Ascending aorta (tissue), 2 donors: Measurements from ENCODE around the gene C10orf67. TPM values are rescaled to one million over a fixed set of nuclear protein-coding genes. Genes with fewer than 3 reads are reported as not detected.

ENCODE experiments used
- DNase-seq, 2 donors: peaks; one replicate each; pipeline ENCODE4 v3.0.0-alpha.2; 2019; ENCODE audit warnings: low spot score in 2 of 2
- H3K27ac ChIP-seq, 2 donors: fragments of 200-600 bp; sonication (generic); one replicate each; pipeline ENCODE4 v1.5.1; 2016 to 2017; ENCODE audit warnings: mild to moderate bottlenecking in 1 of 2
- H3K27me3 ChIP-seq: fragments of 200-600 bp; sonication (generic); one replicate; pipeline ENCODE4 v1.5.1; 2017
- H3K36me3 ChIP-seq, 2 donors: fragments of 200-600 bp; sonication (generic); one replicate each; pipeline ENCODE4 v1.5.1; 2016
- H3K4me1 ChIP-seq, 2 donors: fragments of 200-600 bp; sonication (generic); one replicate each; pipeline ENCODE4 v1.5.1; 2016 to 2017; ENCODE audit warnings: mild to moderate bottlenecking in 1 of 2
- H3K4me3 ChIP-seq, 2 donors: fragments of 200-600 bp; sonication (generic); one replicate each; pipeline ENCODE4 v1.5.1; 2016 to 2017; ENCODE audit warnings: mild to moderate bottlenecking in 1 of 2
- H3K9me3 ChIP-seq, 2 donors: fragments of 200-600 bp; sonication (generic); one replicate each; pipeline ENCODE4 v1.5.1; 2016
- intact Hi-C: fragments of 100-400 bp; cut with DNase I; formaldehyde crosslinking; loops from one replicate; pipeline ENCODE4 v1.15.1; 2023
- total RNA-seq: library from RNA; depleted of rRNA; stranded (reverse); fragments of >200 nt; gene quantifications from one replicate; pipeline ENCODE4 v1.1.0, GENCODE V29; 2016
- TF ChIP-seq, protein P1 (sequence below), 3 experiments: fragments of 200-600 bp in 2 of 3; fragments of 450-650 bp in 1 of 3; sonication (generic) in 2 of 3; IDR thresholded peaks; one replicate each; pipeline ENCODE4 v1.5.1; 2016 to 2019; ENCODE audit warnings: antibody characterized with exemption in 3 of 3, mild to moderate bottlenecking in 1 of 3, moderate library complexity in 1 of 3

C10orf67 gene
- total RNA-seq, 1 donor from 2014 or later: not detected

DNA sequence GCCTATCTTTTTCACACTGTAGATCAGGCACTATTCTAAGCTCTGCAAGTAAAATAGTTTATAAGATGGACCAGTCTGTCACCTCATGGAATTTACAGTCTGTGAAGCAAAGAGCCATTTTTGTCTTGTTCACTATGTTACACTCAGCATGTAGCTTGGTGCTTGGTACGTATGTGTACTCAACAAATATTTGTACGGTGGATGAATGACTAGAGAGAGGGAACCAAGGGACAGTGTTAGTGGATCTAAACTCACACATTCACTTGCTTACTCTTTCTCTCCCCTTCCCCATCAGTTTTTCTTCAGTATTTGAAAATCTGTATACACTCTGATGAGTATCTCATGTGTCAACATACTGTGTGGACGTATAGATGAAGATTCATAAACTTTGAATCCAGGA is 106.6 kb downstream of the C10orf67 start:
- no peaks in the 10 kb centered on the region for H3K27me3 ChIP-seq
- no peaks in the 10 kb centered on the region for H3K4me1 ChIP-seq
- no peak overlapping the region for H3K27ac ChIP-seq
- intact Hi-C loops: no loop called here
- no peak overlapping the region for H3K4me3 ChIP-seq
- peaks cover 0 to 4% of the 10 kb centered on the region in 2 donors for H3K9me3 ChIP-seq
- no peak for DNase-seq
- TF ChIP-seq, protein P1, sequence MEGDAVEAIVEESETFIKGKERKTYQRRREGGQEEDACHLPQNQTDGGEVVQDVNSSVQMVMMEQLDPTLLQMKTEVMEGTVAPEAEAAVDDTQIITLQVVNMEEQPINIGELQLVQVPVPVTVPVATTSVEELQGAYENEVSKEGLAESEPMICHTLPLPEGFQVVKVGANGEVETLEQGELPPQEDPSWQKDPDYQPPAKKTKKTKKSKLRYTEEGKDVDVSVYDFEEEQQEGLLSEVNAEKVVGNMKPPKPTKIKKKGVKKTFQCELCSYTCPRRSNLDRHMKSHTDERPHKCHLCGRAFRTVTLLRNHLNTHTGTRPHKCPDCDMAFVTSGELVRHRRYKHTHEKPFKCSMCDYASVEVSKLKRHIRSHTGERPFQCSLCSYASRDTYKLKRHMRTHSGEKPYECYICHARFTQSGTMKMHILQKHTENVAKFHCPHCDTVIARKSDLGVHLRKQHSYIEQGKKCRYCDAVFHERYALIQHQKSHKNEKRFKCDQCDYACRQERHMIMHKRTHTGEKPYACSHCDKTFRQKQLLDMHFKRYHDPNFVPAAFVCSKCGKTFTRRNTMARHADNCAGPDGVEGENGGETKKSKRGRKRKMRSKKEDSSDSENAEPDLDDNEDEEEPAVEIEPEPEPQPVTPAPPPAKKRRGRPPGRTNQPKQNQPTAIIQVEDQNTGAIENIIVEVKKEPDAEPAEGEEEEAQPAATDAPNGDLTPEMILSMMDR (IDR thresholded peaks at IDR 0.05): no peak
- H3K36me3 ChIP-seq: no peaks in the 10 kb centered on the region

DNA sequence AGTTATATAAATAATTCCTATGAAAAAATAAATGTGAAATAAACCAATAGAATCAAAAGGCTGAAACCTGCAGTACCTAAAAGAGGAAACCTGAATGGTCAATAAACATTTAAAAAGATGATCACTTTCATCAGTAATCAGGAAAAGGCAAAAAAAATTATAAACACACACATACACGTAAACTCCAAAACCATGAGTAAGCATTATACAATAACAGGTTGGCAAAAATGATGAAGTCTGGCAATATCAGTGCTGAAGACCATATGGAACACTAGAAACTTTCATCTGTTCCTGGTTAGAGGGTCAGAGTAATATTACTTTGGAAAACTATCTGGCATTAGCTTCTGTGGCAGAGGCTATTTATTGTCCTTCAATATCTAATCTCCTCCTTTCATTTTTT is 114.0 kb downstream of the C10orf67 start:
- Histone ChIP-seq H3K27ac (no peak overlapping the region), H3K4me1 (no peaks in the 10 kb centered on the region), H3K36me3 (no peaks in the 10 kb centered on the region), H3K9me3 (no peaks in the 10 kb centered on the region), H3K4me3 (no peak overlapping the region), H3K27me3 (no peaks in the 10 kb centered on the region)
- no peak for DNase-seq
- intact Hi-C loops: no loop called here
- TF ChIP-seq, protein P1 (IDR thresholded peaks at IDR 0.05): no peak

DNA sequence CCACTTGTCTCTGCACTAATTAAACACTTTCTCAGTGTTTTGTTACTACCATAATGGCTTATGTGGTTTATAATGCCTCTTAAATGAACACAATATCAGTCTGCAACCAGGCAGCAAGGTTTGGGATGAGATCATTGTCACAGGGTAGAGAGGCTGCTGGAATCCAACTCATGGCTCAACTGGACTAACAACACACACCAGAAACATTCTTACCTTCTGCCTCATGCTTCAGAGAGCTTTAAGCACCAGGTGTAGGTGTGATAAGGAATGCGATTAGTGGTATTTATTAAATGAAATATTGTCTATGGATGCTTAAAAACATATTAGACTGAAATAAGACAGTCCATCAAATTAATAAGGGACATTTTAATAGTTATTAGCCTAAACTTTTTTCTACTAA is 127.1 kb downstream of the C10orf67 start:
- H3K4me1 ChIP-seq: no peaks in the 10 kb centered on the region
- no peaks in the 10 kb centered on the region for H3K36me3 ChIP-seq
- H3K27me3 ChIP-seq: no peaks in the 10 kb centered on the region
- H3K9me3 ChIP-seq: no peaks in the 10 kb centered on the region
- intact Hi-C loops: no loop called here
- DNase-seq: no peak
- TF ChIP-seq, protein P1 (IDR thresholded peaks at IDR 0.05): no peak
- no peak overlapping the region for H3K27ac ChIP-seq
- H3K4me3 ChIP-seq: no peak overlapping the region

DNA sequence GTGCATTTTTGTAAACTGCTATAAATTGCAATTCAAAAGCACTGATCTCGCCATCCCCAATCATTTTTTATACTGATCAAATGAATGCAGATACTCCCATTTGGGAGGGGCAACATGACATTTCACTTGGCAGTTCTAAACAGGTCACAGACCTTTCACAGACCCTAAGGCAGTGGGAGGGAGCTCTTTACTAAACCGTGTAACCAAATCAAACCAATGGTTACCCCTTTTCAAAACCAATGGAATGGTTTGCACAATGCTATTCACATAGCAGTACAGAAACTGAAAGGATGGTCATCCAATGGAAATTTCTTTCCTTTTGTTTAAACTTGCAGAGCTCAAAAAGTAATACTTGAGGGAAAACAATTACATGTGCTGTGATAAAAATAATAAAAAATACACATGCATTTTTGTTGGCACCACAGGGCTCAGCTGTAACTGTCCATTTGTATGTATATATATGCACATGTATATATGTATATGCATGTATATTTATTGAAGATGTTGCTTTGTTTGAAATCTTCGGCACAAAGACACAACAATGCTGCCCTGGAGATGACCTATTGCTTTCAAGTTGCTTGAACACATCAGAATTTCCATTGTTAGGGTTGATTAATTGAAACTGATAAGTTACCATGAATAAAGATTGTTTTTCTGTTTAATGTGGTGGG is 138.5 kb downstream of the C10orf67 start:
- Histone ChIP-seq H3K36me3 (no peaks in the 10 kb centered on the region), H3K27ac (no peak overlapping the region), H3K9me3 (no peaks in the 10 kb centered on the region), H3K27me3 (no peaks in the 10 kb centered on the region), H3K4me3 (no peak overlapping the region), H3K4me1 (no peaks in the 10 kb centered on the region)
- TF ChIP-seq, protein P1 (IDR thresholded peaks at IDR 0.05): no peak
- DNase-seq: no peak
- intact Hi-C loops: no loop called here

DNA sequence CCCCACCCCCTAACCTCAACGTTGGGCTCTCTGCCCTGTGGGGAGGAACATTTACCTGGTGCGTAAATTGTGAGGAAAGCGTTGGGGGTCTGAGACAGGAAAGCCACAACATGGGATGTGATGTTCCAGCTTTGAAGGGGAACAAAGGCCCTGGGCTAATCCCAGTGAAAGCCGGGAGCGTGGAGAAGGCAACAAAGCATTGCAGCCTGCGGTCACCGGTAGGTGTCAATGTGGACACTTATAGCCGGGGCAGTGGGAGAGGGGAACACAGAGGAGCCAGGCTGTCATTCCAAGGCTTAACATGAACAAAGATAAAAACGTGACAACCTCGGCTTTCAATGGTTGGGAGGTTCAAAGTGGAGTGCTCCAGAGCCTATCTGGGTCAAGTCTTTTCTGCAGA is 139.8 kb downstream of the C10orf67 start:
- Histone ChIP-seq H3K27ac (no peak overlapping the region), H3K36me3 (no peaks in the 10 kb centered on the region), H3K4me1 (no peaks in the 10 kb centered on the region), H3K27me3 (no peaks in the 10 kb centered on the region), H3K4me3 (no peak overlapping the region), H3K9me3 (no peaks in the 10 kb centered on the region)
- TF ChIP-seq, protein P1 (IDR thresholded peaks at IDR 0.05): no peak
- DNase-seq: no peak
- intact Hi-C loops: no loop called here
